Measurements from ENCODE around the gene ZNF616.

- TF ChIP-seq CTCF (IDR thresholded peaks at IDR 0.05; ENCODE audit: low read depth, low read length): no peak
- TF ChIP-seq MAX (IDR thresholded peaks at IDR 0.05; ENCODE audit: low read depth, low read length): peak; percentile 47; the same call in 1 of the 2 replicates
Measured at GRCh38 chr19:52095172-52096014, 44.3 kb downstream of the ZNF616 start, which contains the start of gene ZNF841.

Measured in NB4 (cell line).